GM12874 (cell line): ENCODE data around the gene FAM53A.

Experiments
- TF ChIP-seq, protein P1 (sequence below): IDR thresholded peaks from 2 replicates; pipeline ENCODE4 v1.5.1; 2011; ENCODE audit warnings: low read depth, mild to moderate bottlenecking, control low read depth, low read length, moderate library complexity; ENCODE audit not compliant: insufficient read depth

Gene FAM53A

GRCh38 chr4:1683736-1684505 lies at the start of gene FAM53A:
Gene FAM53A, minus strand, starts transcription at chr4:1684313. Its CDS starts 15,572 bp downstream, at chr4:1668741.
- TF ChIP-seq, protein P1, sequence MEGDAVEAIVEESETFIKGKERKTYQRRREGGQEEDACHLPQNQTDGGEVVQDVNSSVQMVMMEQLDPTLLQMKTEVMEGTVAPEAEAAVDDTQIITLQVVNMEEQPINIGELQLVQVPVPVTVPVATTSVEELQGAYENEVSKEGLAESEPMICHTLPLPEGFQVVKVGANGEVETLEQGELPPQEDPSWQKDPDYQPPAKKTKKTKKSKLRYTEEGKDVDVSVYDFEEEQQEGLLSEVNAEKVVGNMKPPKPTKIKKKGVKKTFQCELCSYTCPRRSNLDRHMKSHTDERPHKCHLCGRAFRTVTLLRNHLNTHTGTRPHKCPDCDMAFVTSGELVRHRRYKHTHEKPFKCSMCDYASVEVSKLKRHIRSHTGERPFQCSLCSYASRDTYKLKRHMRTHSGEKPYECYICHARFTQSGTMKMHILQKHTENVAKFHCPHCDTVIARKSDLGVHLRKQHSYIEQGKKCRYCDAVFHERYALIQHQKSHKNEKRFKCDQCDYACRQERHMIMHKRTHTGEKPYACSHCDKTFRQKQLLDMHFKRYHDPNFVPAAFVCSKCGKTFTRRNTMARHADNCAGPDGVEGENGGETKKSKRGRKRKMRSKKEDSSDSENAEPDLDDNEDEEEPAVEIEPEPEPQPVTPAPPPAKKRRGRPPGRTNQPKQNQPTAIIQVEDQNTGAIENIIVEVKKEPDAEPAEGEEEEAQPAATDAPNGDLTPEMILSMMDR, result no peak

- TF ChIP-seq, protein P1, result no peak
Measured at GRCh38 chr4:1732911-1733310, 48.8 kb upstream of the FAM53A start.

DNA sequence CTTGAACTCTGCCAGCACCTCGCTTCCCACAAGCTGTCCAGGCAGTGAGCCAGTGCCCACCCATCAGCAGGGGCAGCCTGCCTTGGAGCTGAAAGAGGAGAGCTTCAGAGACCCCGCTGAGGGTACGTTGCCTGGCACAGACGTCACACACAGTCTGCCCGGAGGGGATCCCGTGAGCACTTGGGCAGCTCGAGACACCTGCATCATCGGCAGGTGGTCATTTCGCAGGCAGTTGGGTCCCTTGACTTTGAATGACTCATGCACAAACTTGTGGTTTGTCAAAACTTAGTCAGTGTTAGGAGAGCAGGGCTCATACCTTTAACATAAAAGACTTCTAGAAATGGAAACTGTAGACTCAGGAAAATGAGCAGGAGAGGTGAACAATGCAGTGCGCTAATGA lies 47.1 kb upstream of the FAM53A start:
- TF ChIP-seq, protein P1, result no peak

DNA sequence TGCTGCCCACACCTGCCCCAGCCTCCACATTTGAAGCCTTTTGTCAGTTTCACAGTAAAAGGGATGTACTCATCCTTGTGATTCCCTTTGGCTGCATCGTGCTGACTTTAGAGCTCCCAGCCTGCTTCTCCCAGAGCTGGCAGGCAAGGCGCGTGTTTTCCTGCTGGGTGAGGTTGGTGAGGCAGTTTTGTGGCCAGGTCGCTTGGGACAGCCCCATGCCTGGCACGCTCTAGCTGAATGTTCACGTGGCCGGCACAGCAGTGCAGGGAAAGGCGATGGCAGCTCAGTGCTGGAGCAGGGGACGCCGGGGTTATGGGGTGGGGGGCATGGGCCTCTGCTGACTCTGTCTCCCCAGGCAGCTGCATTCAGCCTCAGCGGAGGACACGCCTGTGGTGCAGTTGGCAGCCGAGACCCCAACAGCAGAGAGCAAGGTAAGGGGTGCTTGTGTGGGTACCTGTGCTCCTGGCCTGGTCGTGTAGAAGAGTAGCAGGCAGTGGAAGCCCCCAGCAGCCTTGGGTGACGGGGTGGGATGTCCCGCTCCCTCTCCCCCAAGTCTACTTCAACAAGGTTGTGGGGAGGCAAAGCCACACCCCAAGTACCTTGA lies 46.5 kb upstream of the FAM53A start:
- TF ChIP-seq, protein P1, result no peak

GRCh38 chr4:1728061-1728980 lies 44.2 kb upstream of the FAM53A start:
- TF ChIP-seq, protein P1, result no peak

GRCh38 chr4:1727117-1728031 lies 43.3 kb upstream of the FAM53A start:
- TF ChIP-seq, protein P1, result no peak
